Panc1 (cell line): ENCODE results near the gene AKAP6. TPM values are rescaled to one million over a fixed set of nuclear protein-coding genes. Genes with fewer than 3 reads are reported as not detected.

Experiments
- ATAC-seq: fragments of 200-7000 bp; cut with Tn5 transposase; 2 replicates; pipeline ENCODE4 v1.9.1; 2020; ENCODE audit warnings: mild to moderate bottlenecking, moderate library complexity
- BruUV-seq: library from RNA; stranded (reverse); fragments of 400-500 nt; replicated peaks from 2 replicates; lab custom pipeline; 2021; lab: Mats Ljungman, UMichigan
- CTCF ChIA-PET: fragments of 300-600 bp; sonication (Branson Sonifier 250); formaldehyde crosslinking; loops from one replicate; lab custom pipeline; 2022; ENCODE audit warnings: antibody characterized with exemption; lab: Charles Lee
- POLR2A ChIA-PET: fragments of 300-600 bp; sonication (Branson Sonifier 250); formaldehyde crosslinking; loops from one replicate; lab custom pipeline; 2022; ENCODE audit warnings: antibody characterized with exemption; lab: Charles Lee
- DNase-seq: peaks from one replicate; pipeline ENCODE4 v3.0.0-alpha.2; 2010; ENCODE audit warnings: low read depth, low spot score
- H3K27ac ChIP-seq: 2 replicates; pipeline ENCODE4 v1.5.1; 2011; ENCODE audit warnings: mild to moderate bottlenecking, low read length, inconsistent platforms
- H3K27me3 ChIP-seq: fragments of 200-500 bp; sonication (Bioruptor generic); 2 replicates; pipeline ENCODE4 v1.6.0; 2014; ENCODE audit warnings: low read length, inconsistent platforms; ENCODE audit not compliant: control insufficient read depth, insufficient read depth
- H3K36me3 ChIP-seq: fragments of 200-500 bp; sonication (Bioruptor generic); 2 replicates; pipeline ENCODE4 v1.5.1; 2014; ENCODE audit warnings: inconsistent platforms, mild to moderate bottlenecking, low read length, moderate library complexity; ENCODE audit not compliant: control insufficient read depth, insufficient read depth
- H3K4me1 ChIP-seq: 2 replicates; pipeline ENCODE4 v1.5.1; 2011; ENCODE audit warnings: inconsistent platforms, mild to moderate bottlenecking, low read length, moderate library complexity; ENCODE audit not compliant: control insufficient read depth, insufficient read depth
- H3K4me3 ChIP-seq, 2 experiments: 2 replicates each; pipeline ENCODE4 v1.5.1; 2011 to 2012; ENCODE audit warnings: low read depth in 2 of 2, low read length in 2 of 2, mild to moderate bottlenecking in 2 of 2, inconsistent platforms in 1 of 2, moderate library complexity in 1 of 2
- H3K9me3 ChIP-seq: fragments of 200-500 bp; sonication (Bioruptor generic); 2 replicates; pipeline ENCODE4 v1.5.1; 2014; ENCODE audit warnings: low read depth, mild to moderate bottlenecking, inconsistent platforms, low read length, moderate library complexity; ENCODE audit not compliant: control insufficient read depth, insufficient read depth
- POLR2AphosphoS5 ChIP-seq: IDR thresholded peaks from 2 replicates; pipeline ENCODE4 v1.6.1; 2012; ENCODE audit warnings: mild to moderate bottlenecking, low read depth, low read length, moderate library complexity
- SIN3A ChIP-seq: IDR thresholded peaks from 2 replicates; pipeline ENCODE4 v1.6.1; 2012; ENCODE audit warnings: low read depth, mild to moderate bottlenecking, low read length, moderate library complexity, borderline replicate concordance; ENCODE audit not compliant: insufficient read depth
- TCF7L2 ChIP-seq: IDR thresholded peaks from 2 replicates; pipeline ENCODE4 v1.6.1; 2011; ENCODE audit warnings: mild to moderate bottlenecking, low read depth, low read length, inconsistent platforms
- in situ Hi-C: cut with HindIII; loops from 2 replicates; pipeline ENCODE4 v1.10.0; 2016; ENCODE audit warnings: low sequenced_read_pairs, low pct_unique_long_range_greater_than_20kb
- intact Hi-C: fragments of 100-400 bp; cut with micrococcal nuclease; formaldehyde crosslinking; loops from one replicate; pipeline ENCODE4 v1.10.0; 2022; ENCODE audit not compliant: unreplicated experiment
- total RNA-seq: library from RNA; stranded (reverse); gene quantifications from one replicate; pipeline ENCODE4 v1.2.1, GENCODE V29; 2021; ENCODE audit not compliant: unreplicated experiment
- TF ChIP-seq, protein P1 (sequence below): fragments of 450-650 bp; IDR thresholded peaks from 2 replicates; pipeline ENCODE4 v1.5.1; 2017; ENCODE audit warnings: mild to moderate bottlenecking
- TF ChIP-seq, protein P2 (sequence below), 2 experiments: IDR thresholded peaks; 2 replicates each; pipeline ENCODE4 v1.6.1; 2011 to 2012; ENCODE audit warnings: low read depth in 2 of 2, control low read depth in 1 of 2, low read length in 1 of 2, mild to moderate bottlenecking in 1 of 2, moderate library complexity in 1 of 2; ENCODE audit not compliant: insufficient read depth in 1 of 2

The AKAP6 gene
- total RNA-seq, 1 experiment from 2014 or later = 0.82 TPM

DNA sequence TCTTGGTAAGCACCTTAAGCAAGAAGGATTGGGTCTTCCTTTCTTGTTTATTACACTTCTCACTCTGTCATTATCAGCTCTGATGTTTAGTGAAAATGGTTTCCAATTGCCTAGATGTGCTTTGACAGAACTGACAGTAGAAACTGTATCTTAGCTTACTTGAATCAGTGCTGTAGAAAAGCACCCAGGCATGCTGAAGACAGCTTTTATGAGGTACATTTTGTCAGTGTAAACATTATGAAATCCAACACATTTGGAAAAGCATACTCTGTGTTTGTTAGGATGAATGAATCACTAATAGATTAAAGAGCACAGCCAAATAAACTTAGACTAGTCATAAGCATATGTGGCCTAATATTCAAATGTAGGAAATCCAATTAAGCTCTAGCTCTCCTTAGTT is 319.3 kb downstream of the AKAP6 start:
- no peaks in the 10 kb centered on the region for H3K27me3 ChIP-seq
- DNase-seq = no peak
- no peak for ATAC-seq
- no peaks in the 10 kb centered on the region for H3K4me1 ChIP-seq
- H3K9me3 ChIP-seq = no peaks in the 10 kb centered on the region
- no peak overlapping the region for H3K4me3 ChIP-seq
- no TSS peak for BruUV-seq
- CTCF ChIA-PET = no interaction called here
- no peak overlapping the region for H3K27ac ChIP-seq
- intact Hi-C loops (no loop called here), in situ Hi-C loops (no loop called here)
- POLR2A ChIA-PET = no interaction called here
- TF ChIP-seq, protein P1, sequence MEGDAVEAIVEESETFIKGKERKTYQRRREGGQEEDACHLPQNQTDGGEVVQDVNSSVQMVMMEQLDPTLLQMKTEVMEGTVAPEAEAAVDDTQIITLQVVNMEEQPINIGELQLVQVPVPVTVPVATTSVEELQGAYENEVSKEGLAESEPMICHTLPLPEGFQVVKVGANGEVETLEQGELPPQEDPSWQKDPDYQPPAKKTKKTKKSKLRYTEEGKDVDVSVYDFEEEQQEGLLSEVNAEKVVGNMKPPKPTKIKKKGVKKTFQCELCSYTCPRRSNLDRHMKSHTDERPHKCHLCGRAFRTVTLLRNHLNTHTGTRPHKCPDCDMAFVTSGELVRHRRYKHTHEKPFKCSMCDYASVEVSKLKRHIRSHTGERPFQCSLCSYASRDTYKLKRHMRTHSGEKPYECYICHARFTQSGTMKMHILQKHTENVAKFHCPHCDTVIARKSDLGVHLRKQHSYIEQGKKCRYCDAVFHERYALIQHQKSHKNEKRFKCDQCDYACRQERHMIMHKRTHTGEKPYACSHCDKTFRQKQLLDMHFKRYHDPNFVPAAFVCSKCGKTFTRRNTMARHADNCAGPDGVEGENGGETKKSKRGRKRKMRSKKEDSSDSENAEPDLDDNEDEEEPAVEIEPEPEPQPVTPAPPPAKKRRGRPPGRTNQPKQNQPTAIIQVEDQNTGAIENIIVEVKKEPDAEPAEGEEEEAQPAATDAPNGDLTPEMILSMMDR = no peak
- H3K36me3 ChIP-seq = no peaks in the 10 kb centered on the region

DNA sequence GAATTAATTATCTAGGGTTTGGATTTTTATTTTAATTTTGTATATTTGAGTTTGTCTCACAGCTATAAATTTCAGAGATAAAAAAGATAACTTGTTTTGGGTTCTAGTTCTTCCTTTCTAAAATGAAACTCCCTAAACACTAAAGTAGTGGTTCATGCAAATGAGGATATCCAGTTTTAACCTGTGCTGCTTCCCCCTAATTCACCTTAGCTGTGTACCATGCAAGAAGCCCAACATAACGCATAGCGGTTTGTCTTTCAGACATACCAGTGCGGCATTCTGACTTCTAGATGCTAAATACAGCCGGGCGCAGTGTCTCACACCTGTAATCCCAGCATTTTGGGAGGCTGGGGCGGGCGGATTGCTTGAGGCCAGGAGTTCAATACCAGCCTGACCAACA is 320.9 kb downstream of the AKAP6 start:
- Histone ChIP-seq H3K4me3 (no peak overlapping the region), H3K36me3 (no peaks in the 10 kb centered on the region), H3K4me1 (no peaks in the 10 kb centered on the region), H3K27me3 (no peaks in the 10 kb centered on the region), H3K9me3 (no peaks in the 10 kb centered on the region), H3K27ac (no peak overlapping the region)
- DNase-seq = no peak
- BruUV-seq = no TSS peak
- in situ Hi-C loops (no loop called here), intact Hi-C loops (no loop called here)
- ChIA-PET CTCF (no interaction called here), POLR2A (no interaction called here)
- TF ChIP-seq POLR2AphosphoS5 (no peak), SIN3A (no peak), TCF7L2 (no peak)
- TF ChIP-seq, protein P1 = no peak
- TF ChIP-seq, protein P2, sequence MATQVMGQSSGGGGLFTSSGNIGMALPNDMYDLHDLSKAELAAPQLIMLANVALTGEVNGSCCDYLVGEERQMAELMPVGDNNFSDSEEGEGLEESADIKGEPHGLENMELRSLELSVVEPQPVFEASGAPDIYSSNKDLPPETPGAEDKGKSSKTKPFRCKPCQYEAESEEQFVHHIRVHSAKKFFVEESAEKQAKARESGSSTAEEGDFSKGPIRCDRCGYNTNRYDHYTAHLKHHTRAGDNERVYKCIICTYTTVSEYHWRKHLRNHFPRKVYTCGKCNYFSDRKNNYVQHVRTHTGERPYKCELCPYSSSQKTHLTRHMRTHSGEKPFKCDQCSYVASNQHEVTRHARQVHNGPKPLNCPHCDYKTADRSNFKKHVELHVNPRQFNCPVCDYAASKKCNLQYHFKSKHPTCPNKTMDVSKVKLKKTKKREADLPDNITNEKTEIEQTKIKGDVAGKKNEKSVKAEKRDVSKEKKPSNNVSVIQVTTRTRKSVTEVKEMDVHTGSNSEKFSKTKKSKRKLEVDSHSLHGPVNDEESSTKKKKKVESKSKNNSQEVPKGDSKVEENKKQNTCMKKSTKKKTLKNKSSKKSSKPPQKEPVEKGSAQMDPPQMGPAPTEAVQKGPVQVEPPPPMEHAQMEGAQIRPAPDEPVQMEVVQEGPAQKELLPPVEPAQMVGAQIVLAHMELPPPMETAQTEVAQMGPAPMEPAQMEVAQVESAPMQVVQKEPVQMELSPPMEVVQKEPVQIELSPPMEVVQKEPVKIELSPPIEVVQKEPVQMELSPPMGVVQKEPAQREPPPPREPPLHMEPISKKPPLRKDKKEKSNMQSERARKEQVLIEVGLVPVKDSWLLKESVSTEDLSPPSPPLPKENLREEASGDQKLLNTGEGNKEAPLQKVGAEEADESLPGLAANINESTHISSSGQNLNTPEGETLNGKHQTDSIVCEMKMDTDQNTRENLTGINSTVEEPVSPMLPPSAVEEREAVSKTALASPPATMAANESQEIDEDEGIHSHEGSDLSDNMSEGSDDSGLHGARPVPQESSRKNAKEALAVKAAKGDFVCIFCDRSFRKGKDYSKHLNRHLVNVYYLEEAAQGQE (IDR thresholded peaks at IDR 0.05; ENCODE audit: insufficient read depth in 1 of 2, low read depth in 2 of 2, low read length in 1 of 2) = no peak
- ATAC-seq = no peak

DNA sequence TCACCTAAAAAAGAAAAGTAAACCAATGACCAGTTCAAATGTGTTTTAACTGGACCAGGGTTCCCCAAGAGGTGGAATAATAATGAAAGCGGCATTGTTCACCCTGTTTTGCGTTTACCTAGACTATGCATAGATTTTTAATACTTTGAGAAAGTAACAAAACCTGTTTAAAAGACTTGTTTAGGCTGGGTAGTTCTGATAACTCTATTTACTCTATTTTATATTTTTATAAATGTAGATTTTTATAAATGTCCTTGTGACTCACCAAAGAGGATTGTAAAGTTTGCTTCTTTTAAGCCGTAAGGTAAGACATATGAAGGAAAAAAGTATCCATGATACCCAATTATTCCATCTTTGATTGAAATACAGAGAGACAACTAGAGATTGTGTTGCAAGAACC is 321.6 kb downstream of the AKAP6 start:
- no peaks in the 10 kb centered on the region for H3K4me1 ChIP-seq
- no peaks in the 10 kb centered on the region for H3K9me3 ChIP-seq
- no peak for DNase-seq
- no TSS peak for BruUV-seq
- no peaks in the 10 kb centered on the region for H3K36me3 ChIP-seq
- TF ChIP-seq, protein P2 (IDR thresholded peaks at IDR 0.05; ENCODE audit: insufficient read depth in 1 of 2, low read depth in 2 of 2, low read length in 1 of 2) = no peak
- TF ChIP-seq TCF7L2 (no peak), SIN3A (no peak), POLR2AphosphoS5 (no peak)
- TF ChIP-seq, protein P1 = no peak
- H3K27ac ChIP-seq = no peak overlapping the region
- ChIA-PET POLR2A (no interaction called here), CTCF (no interaction called here)
- intact Hi-C loops (no loop called here), in situ Hi-C loops (no loop called here)
- no peak overlapping the region for H3K4me3 ChIP-seq
- no peaks in the 10 kb centered on the region for H3K27me3 ChIP-seq
- ATAC-seq = no peak
